Choroid plexus epithelial cell (primary cell): Measurements from ENCODE around the gene FHL2.

Experiments
- DNase-seq: peaks from one replicate; pipeline ENCODE4 v3.0.0-alpha.2; 2010; ENCODE audit warnings: low read depth
- H3K4me3 ChIP-seq: 2 replicates; pipeline ENCODE4 v1.5.1; 2011; ENCODE audit warnings: low read depth, mild to moderate bottlenecking, control low read depth, low read length, moderate library complexity
- CTCF ChIP-seq: conservative IDR thresholded peaks from 2 replicates; pipeline ENCODE4 v1.5.1; 2011; ENCODE audit warnings: low read depth, mild to moderate bottlenecking, control low read depth, inconsistent platforms, low read length, moderate library complexity

Gene FHL2

GRCh38 chr2:105336786-105337121, 62.1 kb downstream of the FHL2 start:
- no peak for DNase-seq
- no peak for TF ChIP-seq CTCF
- peak overlapping the region; percentile 94 for H3K4me3 ChIP-seq

- no peak for DNase-seq
- TF ChIP-seq CTCF = no peak
- no peak overlapping the region for H3K4me3 ChIP-seq
Observed at GRCh38 chr2:105335469-105335868, 63.4 kb downstream of the FHL2 start.

GRCh38 chr2:105334211-105334610, 64.6 kb downstream of the FHL2 start:
- no peak for TF ChIP-seq CTCF
- DNase-seq = no peak

GRCh38 chr2:105330681-105331375, 68.0 kb downstream of the FHL2 start:
- TF ChIP-seq CTCF = no peak
- no peak overlapping the region for H3K4me3 ChIP-seq
- no peak for DNase-seq

More at GRCh38 chr2:105334211-105334610, 64.6 kb downstream of the FHL2 start:
- H3K4me3 ChIP-seq = no peak overlapping the region

- H3K4me3 ChIP-seq = peak within 1 kb of the TSS; percentile 60
- DNase-seq = peak; percentile 47
- TF ChIP-seq CTCF = no peak
Observed at GRCh38 chr2:105329561-105330495, 69.0 kb downstream of the FHL2 start, which contains the start of gene TGFBRAP1. Gene TGFBRAP1 (minus strand): TSS chr2:105329735. CDS start chr2:105308301, 21,434 bp downstream.

GRCh38 chr2:105329197-105329554, 69.7 kb downstream of the FHL2 start:
- peak overlapping the region; percentile 60 for H3K4me3 ChIP-seq
- no peak for TF ChIP-seq CTCF
- DNase-seq = no peak
